CD4-positive, alpha-beta memory T cell (primary cell): ENCODE data around the gene PGLYRP4. TPM values are rescaled to one million over a fixed set of nuclear protein-coding genes. Genes with fewer than 3 reads are reported as not detected.

Experiments
- CTCF ChIA-PET: fragments of 350-600 bp; sonication (Branson Sonifier 250); formaldehyde crosslinking; loops from one replicate; lab custom pipeline; 2021; ENCODE audit warnings: inconsistent platforms; ENCODE audit not compliant: partially characterized antibody; lab: Charles Lee
- POLR2A ChIA-PET: fragments of 350-600 bp; sonication (Branson Sonifier 250); formaldehyde crosslinking; loops from one replicate; lab custom pipeline; 2021; ENCODE audit not compliant: partially characterized antibody; lab: Charles Lee
- DNase-seq, 5 donors: peaks; one replicate each; pipeline versions ENCODE4 v3.0.0 to v3.0.0-alpha.2; 2020 to 2022; ENCODE audit warnings: mixed read lengths in 1 of 5
- H3K27ac ChIP-seq: one replicate; pipeline ENCODE4 v1.7.0; 2013; ENCODE audit warnings: low read depth, low read length
- H3K27me3 ChIP-seq: 2 replicates; pipeline ENCODE4 v1.7.0; 2013; ENCODE audit warnings: mild to moderate bottlenecking, low read length, moderate library complexity; ENCODE audit not compliant: insufficient read depth
- H3K36me3 ChIP-seq: 2 replicates; pipeline ENCODE4 v1.7.0; 2013; ENCODE audit warnings: mild to moderate bottlenecking, low read length, moderate library complexity; ENCODE audit not compliant: insufficient read depth
- H3K4me1 ChIP-seq: 2 replicates; pipeline ENCODE4 v1.7.0; 2013; ENCODE audit warnings: mild to moderate bottlenecking, low read length, moderate library complexity; ENCODE audit not compliant: insufficient read depth
- H3K4me3 ChIP-seq, 2 donors: one replicate each; pipeline ENCODE4 v1.7.0; 2013; ENCODE audit warnings: low read length in 2 of 2, mild to moderate bottlenecking in 1 of 2
- H3K9me3 ChIP-seq, 2 donors: one replicate each; pipeline ENCODE4 v1.7.0; 2013; ENCODE audit warnings: low read length in 2 of 2, control low read depth in 1 of 2; ENCODE audit not compliant: control insufficient read depth in 1 of 2
- H3K27ac Mint-ChIP-seq, 7 donors: one replicate each; pipeline ENCODE4 v1.8.0; 2020 to 2021; ENCODE audit warnings: mixed read lengths in 7 of 7, mild to moderate bottlenecking in 6 of 7, inconsistent platforms in 3 of 7, moderate library complexity in 3 of 7
- H3K27me3 Mint-ChIP-seq, 2 donors: one replicate each; pipeline ENCODE4 v1.8.0; 2020 to 2021; ENCODE audit warnings: mixed read lengths in 2 of 2
- H3K36me3 Mint-ChIP-seq, 2 donors: one replicate each; pipeline ENCODE4 v1.8.0; 2020 to 2021; ENCODE audit warnings: mixed read lengths in 2 of 2, inconsistent platforms in 1 of 2, mild to moderate bottlenecking in 1 of 2
- H3K4me1 Mint-ChIP-seq, 4 donors: one replicate each; pipeline ENCODE4 v1.8.0; 2020 to 2021; ENCODE audit warnings: mixed read lengths in 4 of 4, mild to moderate bottlenecking in 1 of 4
- H3K4me3 Mint-ChIP-seq, 8 donors: one replicate each; pipeline ENCODE4 v1.8.0; 2020 to 2021; ENCODE audit warnings: mixed read lengths in 8 of 8, mild to moderate bottlenecking in 7 of 8, moderate library complexity in 6 of 8, inconsistent platforms in 3 of 8
- H3K9me3 Mint-ChIP-seq, 8 donors: one replicate each; pipeline ENCODE4 v1.8.0; 2020 to 2021; ENCODE audit warnings: mixed read lengths in 8 of 8, mild to moderate bottlenecking in 5 of 8, inconsistent platforms in 3 of 8, moderate library complexity in 1 of 8
- intact Hi-C: fragments of 100-400 bp; cut with micrococcal nuclease; formaldehyde crosslinking; loops from one replicate; pipeline ENCODE4 v1.15.1; 2023
- polyA plus RNA-seq, 2 donors: library from polyadenylated mRNA; unstranded; fragments of 300-500 nt; fragmentation: Illumina TruSeq; gene quantifications; one replicate each; pipeline ENCODE4 v1.2.3, GENCODE V29; 2021
- total RNA-seq, 2 experiments: library from RNA; stranded (reverse); gene quantifications; one replicate each; pipeline ENCODE4 v1.2.3, GENCODE V29; 2021

The PGLYRP4 gene
- total and polyA plus RNA-seq, 4 experiments from 2014 or later, result not detected

GRCh38 chr1:153364766-153365666 lies 16.4 kb upstream of the PGLYRP4 start:
- DNase-seq, result no peak
- H3K27me3 ChIP-seq, result no peaks in the 10 kb centered on the region
- H3K4me1 Mint-ChIP-seq, result no peaks in the 10 kb centered on the region
- no peak overlapping the region for H3K27ac ChIP-seq
- H3K36me3 ChIP-seq, result no peaks in the 10 kb centered on the region
- H3K4me3 Mint-ChIP-seq, result no peak overlapping the region
- no peaks in the 10 kb centered on the region for H3K9me3 ChIP-seq
- ChIA-PET POLR2A (no interaction called here), CTCF (interaction anchor here (1.0 kb wide), 1 partner anchor 12 kb away, joined by 5 read pairs; no protein-coding TSS in a partner anchor)
- no peaks in the 10 kb centered on the region for H3K9me3 Mint-ChIP-seq
- intact Hi-C loops, result no loop called here
- no peak overlapping the region for H3K27ac Mint-ChIP-seq
- no peak overlapping the region for H3K4me3 ChIP-seq
- H3K27me3 Mint-ChIP-seq, result peaks cover 3 to 9% of the 10 kb centered on the region in 2 donors
- no peaks in the 10 kb centered on the region for H3K36me3 Mint-ChIP-seq
- no peaks in the 10 kb centered on the region for H3K4me1 ChIP-seq

GRCh38 chr1:153364156-153364555 lies 15.5 kb upstream of the PGLYRP4 start:
- Mint-ChIP-seq H3K9me3 (no peaks in the 10 kb centered on the region), H3K27me3 (peaks cover 3 to 9% of the 10 kb centered on the region in 2 donors), H3K4me3 (no peak overlapping the region), H3K27ac (no peak overlapping the region), H3K36me3 (no peaks in the 10 kb centered on the region), H3K4me1 (no peaks in the 10 kb centered on the region)
- H3K9me3 ChIP-seq, result no peaks in the 10 kb centered on the region
- ChIA-PET POLR2A (no interaction called here), CTCF (interaction anchor here (1.0 kb wide), 1 partner anchor 12 kb away, joined by 5 read pairs; no protein-coding TSS in a partner anchor)
- no peaks in the 10 kb centered on the region for H3K36me3 ChIP-seq
- no peak overlapping the region for H3K27ac ChIP-seq
- H3K27me3 ChIP-seq, result no peaks in the 10 kb centered on the region
- no peak overlapping the region for H3K4me3 ChIP-seq
- intact Hi-C loops, result no loop called here
- DNase-seq, result no peak
- no peaks in the 10 kb centered on the region for H3K4me1 ChIP-seq

GRCh38 chr1:153363641-153364040 lies 15.0 kb upstream of the PGLYRP4 start:
- H3K27ac ChIP-seq, result no peak overlapping the region
- ChIA-PET CTCF (no interaction called here), POLR2A (no interaction called here)
- peaks cover 3 to 9% of the 10 kb centered on the region in 2 donors for H3K27me3 Mint-ChIP-seq
- H3K4me1 ChIP-seq, result no peaks in the 10 kb centered on the region
- no peak for DNase-seq
- intact Hi-C loops, result no loop called here
- H3K4me3 ChIP-seq, result no peak overlapping the region
- H3K36me3 Mint-ChIP-seq, result no peaks in the 10 kb centered on the region
- no peak overlapping the region for H3K27ac Mint-ChIP-seq
- no peaks in the 10 kb centered on the region for H3K4me1 Mint-ChIP-seq
- H3K9me3 ChIP-seq, result no peaks in the 10 kb centered on the region
- H3K4me3 Mint-ChIP-seq, result no peak overlapping the region
- no peaks in the 10 kb centered on the region for H3K9me3 Mint-ChIP-seq
- no peaks in the 10 kb centered on the region for H3K36me3 ChIP-seq
- no peaks in the 10 kb centered on the region for H3K27me3 ChIP-seq

- Mint-ChIP-seq H3K4me3 (no peak overlapping the region), H3K4me1 (peaks cover 5 to 11% (median 9%) of the 10 kb centered on the region in 4 donors), H3K36me3 (no peaks in the 10 kb centered on the region), H3K27me3 (peaks cover 3 to 9% of the 10 kb centered on the region in 2 donors), H3K9me3 (no peaks in the 10 kb centered on the region), H3K27ac (no peak overlapping the region)
- ChIA-PET POLR2A (no interaction called here), CTCF (interaction anchor here (1.2 to 1.6 kb wide), 2 partner anchors 10 to 133 kb away, joined by 3 to 7 read pairs; no protein-coding TSS in a partner anchor)
- Histone ChIP-seq H3K4me3 (no peak overlapping the region), H3K9me3 (no peaks in the 10 kb centered on the region), H3K27ac (no peak overlapping the region), H3K4me1 (peaks cover 12% of the 10 kb centered on the region), H3K36me3 (no peaks in the 10 kb centered on the region), H3K27me3 (no peaks in the 10 kb centered on the region)
- no peak for DNase-seq
- intact Hi-C loops, result no loop called here
These were observed 13.6 kb upstream of the PGLYRP4 start for GRCh38 chr1:153362187-153362775.

- H3K27me3 Mint-ChIP-seq, result peaks cover 3 to 9% of the 10 kb centered on the region in 2 donors
- DNase-seq, result no peak
- intact Hi-C loops, result no loop called here
- no peak overlapping the region for H3K4me3 Mint-ChIP-seq
- ChIA-PET POLR2A (no interaction called here), CTCF (interaction anchor here (1.2 to 1.6 kb wide), 2 partner anchors 9 to 134 kb away, joined by 3 to 7 read pairs; no protein-coding TSS in a partner anchor)
- H3K27ac Mint-ChIP-seq, result peak overlapping the region in 1 of 7 donors; percentile 37
- Histone ChIP-seq H3K9me3 (no peaks in the 10 kb centered on the region), H3K36me3 (no peaks in the 10 kb centered on the region), H3K27ac (no peak overlapping the region), H3K27me3 (no peaks in the 10 kb centered on the region), H3K4me3 (no peak overlapping the region), H3K4me1 (peaks cover 18% of the 10 kb centered on the region)
- H3K4me1 Mint-ChIP-seq, result peaks cover 7 to 18% (median 13%) of the 10 kb centered on the region in 4 donors
- no peaks in the 10 kb centered on the region for H3K36me3 Mint-ChIP-seq
- no peaks in the 10 kb centered on the region for H3K9me3 Mint-ChIP-seq
These were observed 13.0 kb upstream of the PGLYRP4 start for GRCh38 chr1:153361480-153362109.

GRCh38 chr1:153360592-153361479 lies 12.2 kb upstream of the PGLYRP4 start:
- Histone ChIP-seq H3K36me3 (no peaks in the 10 kb centered on the region), H3K4me1 (peaks cover 18% of the 10 kb centered on the region), H3K27me3 (no peaks in the 10 kb centered on the region), H3K4me3 (no peak overlapping the region), H3K27ac (no peak overlapping the region), H3K9me3 (no peaks in the 10 kb centered on the region)
- no peak for DNase-seq
- peaks cover 7 to 24% (median 16%) of the 10 kb centered on the region in 4 donors for H3K4me1 Mint-ChIP-seq
- H3K4me3 Mint-ChIP-seq, result no peak overlapping the region
- no peaks in the 10 kb centered on the region for H3K36me3 Mint-ChIP-seq
- ChIA-PET POLR2A (no interaction called here), CTCF (interaction anchor here (1.6 kb wide), 1 partner anchor 9 kb away, joined by 7 read pairs; no protein-coding TSS in a partner anchor)
- intact Hi-C loops, result no loop called here
- no peaks in the 10 kb centered on the region for H3K9me3 Mint-ChIP-seq
- H3K27me3 Mint-ChIP-seq, result peaks cover 0 to 9% of the 10 kb centered on the region in 2 donors
- H3K27ac Mint-ChIP-seq, result peak overlapping the region in 1 of 7 donors; percentile 37
